Measurements from ENCODE around the gene CCNK. TPM values are rescaled to one million over a fixed set of nuclear protein-coding genes. Genes with fewer than 3 reads are reported as not detected.

The CCNK gene
- total RNA-seq, 3 donors from 2014 or later: 23.0 to 29.0 (median 23.9) TPM

DNA sequence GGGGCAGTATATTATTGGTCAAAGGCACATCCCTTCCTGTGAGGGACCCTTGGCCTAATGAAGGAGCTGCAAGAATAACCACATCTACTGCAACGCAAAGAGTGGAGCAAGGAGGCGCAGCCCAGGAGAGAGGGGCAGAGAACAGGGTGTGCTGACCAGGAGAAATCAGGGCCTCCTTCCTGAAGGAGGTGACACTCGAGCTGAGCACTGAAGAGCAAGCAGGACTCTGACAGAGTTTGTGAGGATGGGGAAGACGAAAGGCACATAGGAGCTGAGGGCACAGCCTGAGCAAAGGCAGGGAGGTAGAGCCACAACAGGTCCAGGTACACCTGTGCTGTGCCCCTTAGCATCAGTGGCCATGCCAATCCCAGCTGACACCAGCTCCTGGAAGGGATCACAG is 62.2 kb downstream of the CCNK start:
- H3K27ac ChIP-seq: no peak overlapping the region
- no peak for DNase-seq (ENCODE audit: low spot score in 2 of 2)

DNA sequence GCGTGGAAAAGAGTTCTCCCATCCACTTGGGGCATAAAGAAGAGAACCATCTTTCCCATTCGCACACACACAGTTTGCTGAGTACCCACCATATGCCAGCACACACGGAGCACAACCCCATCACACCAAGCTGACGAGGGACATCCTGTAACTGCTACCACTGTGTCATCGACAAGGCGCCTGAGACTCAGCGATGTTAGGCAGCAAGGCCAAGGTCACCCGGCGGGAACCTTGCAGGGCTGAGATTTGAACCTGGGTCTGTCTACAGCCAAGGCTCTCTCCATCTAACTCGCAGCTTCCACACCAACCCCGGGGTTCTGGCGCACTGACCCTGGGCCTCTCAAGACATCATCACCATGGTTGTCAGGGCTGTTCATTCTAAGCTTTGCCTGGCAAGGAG is 62.8 kb downstream of the CCNK start:
- intact Hi-C loops (cut with DNase I; ENCODE audit: low total_unique reads): no loop called here
- no peaks in the 10 kb centered on the region for H3K36me3 ChIP-seq
- no peak overlapping the region for H3K4me3 ChIP-seq
- DNase-seq (ENCODE audit: low spot score in 2 of 2): no peak
- H3K27me3 ChIP-seq: no peaks in the 10 kb centered on the region
- H3K9me3 ChIP-seq: no peaks in the 10 kb centered on the region
- TF ChIP-seq, protein P1, sequence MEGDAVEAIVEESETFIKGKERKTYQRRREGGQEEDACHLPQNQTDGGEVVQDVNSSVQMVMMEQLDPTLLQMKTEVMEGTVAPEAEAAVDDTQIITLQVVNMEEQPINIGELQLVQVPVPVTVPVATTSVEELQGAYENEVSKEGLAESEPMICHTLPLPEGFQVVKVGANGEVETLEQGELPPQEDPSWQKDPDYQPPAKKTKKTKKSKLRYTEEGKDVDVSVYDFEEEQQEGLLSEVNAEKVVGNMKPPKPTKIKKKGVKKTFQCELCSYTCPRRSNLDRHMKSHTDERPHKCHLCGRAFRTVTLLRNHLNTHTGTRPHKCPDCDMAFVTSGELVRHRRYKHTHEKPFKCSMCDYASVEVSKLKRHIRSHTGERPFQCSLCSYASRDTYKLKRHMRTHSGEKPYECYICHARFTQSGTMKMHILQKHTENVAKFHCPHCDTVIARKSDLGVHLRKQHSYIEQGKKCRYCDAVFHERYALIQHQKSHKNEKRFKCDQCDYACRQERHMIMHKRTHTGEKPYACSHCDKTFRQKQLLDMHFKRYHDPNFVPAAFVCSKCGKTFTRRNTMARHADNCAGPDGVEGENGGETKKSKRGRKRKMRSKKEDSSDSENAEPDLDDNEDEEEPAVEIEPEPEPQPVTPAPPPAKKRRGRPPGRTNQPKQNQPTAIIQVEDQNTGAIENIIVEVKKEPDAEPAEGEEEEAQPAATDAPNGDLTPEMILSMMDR (IDR thresholded peaks at IDR 0.05): no peak
- TF ChIP-seq POLR2A (IDR thresholded peaks at IDR 0.05): no peak
- no peak for TF ChIP-seq POLR2AphosphoS5 (IDR thresholded peaks at IDR 0.05)
- H3K4me1 ChIP-seq: peaks cover 4 to 11% of the 10 kb centered on the region in 2 donors
- H3K27ac ChIP-seq: no peak overlapping the region

More for the DNA sequence above, 62.2 kb downstream of the CCNK start:
- Histone ChIP-seq H3K9me3 (no peaks in the 10 kb centered on the region), H3K4me1 (peaks cover 4 to 11% of the 10 kb centered on the region in 2 donors), H3K27me3 (no peaks in the 10 kb centered on the region), H3K4me3 (no peak overlapping the region), H3K36me3 (no peaks in the 10 kb centered on the region)
- intact Hi-C loops (cut with DNase I; ENCODE audit: low total_unique reads): no loop called here
- TF ChIP-seq, protein P1 (IDR thresholded peaks at IDR 0.05): no peak
- TF ChIP-seq POLR2A (IDR thresholded peaks at IDR 0.05): no peak
- TF ChIP-seq POLR2AphosphoS5 (IDR thresholded peaks at IDR 0.05): no peak

DNA sequence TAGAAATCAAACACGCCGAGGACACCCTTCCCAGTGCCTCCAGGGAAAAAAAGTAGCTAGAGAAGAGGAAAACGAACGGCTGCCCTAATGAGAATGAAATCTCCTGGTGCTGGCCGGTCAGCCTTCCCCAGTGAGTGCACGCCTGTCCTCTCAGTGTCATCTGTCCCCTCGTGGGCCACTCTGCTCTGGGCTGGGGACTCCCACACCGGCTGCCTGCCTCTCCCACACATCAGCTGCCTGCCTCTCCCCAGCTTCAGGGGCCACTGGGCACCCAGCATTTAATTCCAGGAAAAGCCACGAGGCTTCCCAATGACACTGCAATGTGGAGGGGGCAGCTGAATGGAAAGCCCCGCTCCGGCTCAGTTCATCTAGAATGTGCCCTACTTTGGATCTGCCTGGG is 63.8 kb downstream of the CCNK start:
- TF ChIP-seq POLR2AphosphoS5 (IDR thresholded peaks at IDR 0.05) (no peak), POLR2A (IDR thresholded peaks at IDR 0.05) (no peak)
- TF ChIP-seq, protein P1 (IDR thresholded peaks at IDR 0.05): no peak
- H3K4me1 ChIP-seq: peaks cover 4 to 11% of the 10 kb centered on the region in 2 donors

DNA sequence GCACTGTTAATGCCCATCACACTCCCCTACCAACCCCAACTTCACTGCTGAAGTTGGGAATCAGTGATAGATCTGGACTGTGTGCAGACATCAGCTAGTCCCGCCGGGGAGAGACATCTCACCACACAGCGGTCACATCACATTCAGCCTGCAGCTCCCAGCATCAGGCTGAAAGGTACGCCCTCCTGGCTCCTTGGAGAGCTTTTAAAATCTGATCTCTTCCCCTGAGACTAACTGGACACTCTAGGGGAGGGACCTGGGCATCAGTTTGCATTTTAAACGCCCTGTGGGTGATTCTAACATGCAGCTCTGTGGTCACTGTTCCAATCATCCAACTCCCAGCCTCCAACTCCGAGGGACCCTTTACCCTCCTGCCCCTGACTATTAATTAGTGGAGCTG is 64.4 kb downstream of the CCNK start:
- Histone ChIP-seq H3K27me3 (no peaks in the 10 kb centered on the region), H3K36me3 (no peaks in the 10 kb centered on the region), H3K4me3 (no peak overlapping the region), H3K27ac (no peak overlapping the region), H3K4me1 (peaks cover 4 to 11% of the 10 kb centered on the region in 2 donors), H3K9me3 (no peaks in the 10 kb centered on the region)
- no peak for DNase-seq (ENCODE audit: low spot score in 2 of 2)
- TF ChIP-seq, protein P1 (IDR thresholded peaks at IDR 0.05): no peak
- no peak for TF ChIP-seq POLR2A (IDR thresholded peaks at IDR 0.05)
- no peak for TF ChIP-seq POLR2AphosphoS5 (IDR thresholded peaks at IDR 0.05)
- intact Hi-C loops (cut with DNase I; ENCODE audit: low total_unique reads): no loop called here

More for the DNA sequence above, 63.8 kb downstream of the CCNK start:
- H3K27me3 ChIP-seq: no peaks in the 10 kb centered on the region
- no peak overlapping the region for H3K4me3 ChIP-seq
- no peak for DNase-seq (ENCODE audit: low spot score in 2 of 2)
- no peak overlapping the region for H3K27ac ChIP-seq
- no peaks in the 10 kb centered on the region for H3K36me3 ChIP-seq
- no peaks in the 10 kb centered on the region for H3K9me3 ChIP-seq
- intact Hi-C loops (cut with DNase I; ENCODE audit: low total_unique reads): no loop called here

DNA sequence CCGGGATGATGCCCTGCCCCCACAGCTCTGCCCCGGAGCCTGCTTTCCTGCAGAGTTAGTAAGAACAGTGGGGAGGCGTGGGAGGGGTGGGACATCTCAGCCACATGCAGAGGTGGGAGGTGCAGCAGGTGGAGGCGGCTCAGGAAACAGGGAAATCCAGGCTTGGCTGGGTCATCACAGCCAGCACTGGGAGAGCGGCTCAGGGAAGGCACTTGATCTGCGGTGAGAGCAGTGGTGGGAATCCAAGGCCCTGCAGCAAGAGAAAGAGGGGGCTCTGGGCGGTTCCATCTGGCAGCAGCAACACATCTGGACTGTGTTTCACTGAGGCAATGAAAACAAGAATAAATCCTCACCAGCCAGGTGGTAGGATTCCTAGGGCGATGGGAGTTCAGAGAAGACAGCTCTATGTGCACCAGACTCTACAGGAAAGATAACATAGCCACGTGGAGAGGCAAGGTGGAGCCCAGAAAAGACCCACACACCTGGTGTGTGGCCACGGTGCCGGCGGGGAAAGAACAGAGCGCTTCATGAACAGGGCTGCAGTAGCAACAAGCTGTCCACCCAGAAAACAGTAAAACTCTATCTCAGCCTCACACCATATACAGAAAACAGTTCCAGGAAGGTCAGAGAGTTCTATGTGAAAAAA is 65.1 kb downstream of the CCNK start:
- Histone ChIP-seq H3K27me3 (no peaks in the 10 kb centered on the region), H3K27ac (no peak overlapping the region), H3K36me3 (no peaks in the 10 kb centered on the region), H3K9me3 (no peaks in the 10 kb centered on the region), H3K4me3 (no peak overlapping the region), H3K4me1 (peaks cover 4 to 11% of the 10 kb centered on the region in 2 donors)
- no peak for TF ChIP-seq POLR2A (IDR thresholded peaks at IDR 0.05)
- no peak for TF ChIP-seq POLR2AphosphoS5 (IDR thresholded peaks at IDR 0.05)
- TF ChIP-seq, protein P1 (IDR thresholded peaks at IDR 0.05): no peak
- intact Hi-C loops (cut with DNase I; ENCODE audit: low total_unique reads): no loop called here
- DNase-seq (ENCODE audit: low spot score in 2 of 2): no peak
